GM12878 (cell line): ENCODE results near the gene ITIH5. TPM values are rescaled to one million over a fixed set of nuclear protein-coding genes. Genes with fewer than 3 reads are reported as not detected.

Experiments used
- ATAC-seq: fragments of 200-7000 bp; cut with Tn5 transposase; 3 replicates; pipeline ENCODE4 v1.9.1; 2020; ENCODE audit warnings: mild to moderate bottlenecking, moderate library complexity
- BruUV-seq: library from RNA; stranded (reverse); fragments of 400-500 nt; replicated peaks from 2 replicates; lab custom pipeline; 2021; lab: Mats Ljungman, UMichigan
- CTCF ChIA-PET: fragments of 300-600 bp; sonication (Branson Sonifier 250); formaldehyde crosslinking; extraction: SDS; loops from one replicate; lab custom pipeline; 2021; ENCODE audit warnings: inconsistent platforms; lab: Yijun Ruan, JAX
- POLR2A ChIA-PET: fragments of 350-600 bp; formaldehyde crosslinking; extraction: SDS; loops from one replicate; lab custom pipeline; 2021; ENCODE audit warnings: inconsistent platforms; lab: Charles Lee
- RAD21 ChIA-PET: fragments of 300-600 bp; sonication (Branson Sonifier 250); formaldehyde crosslinking; loops from one replicate; lab custom pipeline; 2023; ENCODE audit warnings: antibody characterized with exemption; ENCODE audit not compliant: unreplicated experiment; lab: Charles Lee
- SMC1A ChIA-PET: fragments of 300-600 bp; sonication (Branson Sonifier 250); formaldehyde crosslinking; loops from one replicate; lab custom pipeline; 2023; ENCODE audit not compliant: unreplicated experiment, uncharacterized antibody; lab: Charles Lee
- DNase-seq: peaks from one replicate; pipeline ENCODE4 v3.0.0-alpha.2; 2011; ENCODE audit warnings: low read depth, low spot score
- FAIRE-seq: peaks from 3 replicates; lab custom pipeline; 2011; peaks lifted over from hg19 to GRCh38; lab: Jason Lieb, UNC
- H2AFZ ChIP-seq: 2 replicates; pipeline ENCODE4 v1.6.0; 2011; ENCODE audit warnings: low read depth, low read length, control low read depth; ENCODE audit not compliant: control insufficient read depth
- H3K27ac ChIP-seq: 2 replicates; pipeline ENCODE4 v1.5.1; 2011; ENCODE audit warnings: control low read depth; ENCODE audit not compliant: control insufficient read depth, insufficient read depth
- H3K27me3 ChIP-seq, 2 experiments: replicated peaks in 1 of 2; 2 replicates each; pipeline versions ENCODE4 v1.6.0 to v1.6.1; 2011; ENCODE audit warnings: low read length in 1 of 2; ENCODE audit not compliant: control insufficient read depth in 2 of 2, insufficient read depth in 2 of 2
- H3K36me3 ChIP-seq, 2 experiments: 2 replicates each; pipeline ENCODE4 v1.5.1; 2011; ENCODE audit warnings: low read length in 1 of 2; ENCODE audit not compliant: control insufficient read depth in 2 of 2, insufficient read depth in 2 of 2
- H3K4me1 ChIP-seq: 2 replicates; pipeline ENCODE4 v1.6.1; 2011; ENCODE audit warnings: mild to moderate bottlenecking, low read length, moderate library complexity, mixed read lengths; ENCODE audit not compliant: control insufficient read depth, insufficient read depth
- H3K4me2 ChIP-seq: 2 replicates; pipeline ENCODE4 v1.6.0; 2011; ENCODE audit warnings: control low read depth; ENCODE audit not compliant: control insufficient read depth, insufficient read depth
- H3K4me3 ChIP-seq: fragments of 200-600 bp; sonication (generic); 2 replicates; pipeline ENCODE4 v1.5.1; 2016
- H3K79me2 ChIP-seq: 2 replicates; pipeline ENCODE4 v1.6.0; 2011; ENCODE audit warnings: low read length; ENCODE audit not compliant: control insufficient read depth, insufficient read depth
- H3K9ac ChIP-seq: 2 replicates; pipeline ENCODE4 v1.8.0; 2011; ENCODE audit warnings: low read length, control low read depth, mixed read lengths; ENCODE audit not compliant: control insufficient read depth, insufficient read depth
- H3K9me3 ChIP-seq: replicated peaks from 3 replicates; pipeline ENCODE4 v1.5.1; 2011; ENCODE audit warnings: mild to moderate bottlenecking, low read length; ENCODE audit not compliant: control insufficient read depth, insufficient read depth
- H4K20me1 ChIP-seq: 2 replicates; pipeline ENCODE4 v1.6.0; 2011; ENCODE audit not compliant: control insufficient read depth, insufficient read depth
- CHD4 ChIP-seq: fragments of 200-600 bp; sonication (generic); IDR thresholded peaks from 2 replicates; pipeline ENCODE4 v1.6.1; 2016; ENCODE audit warnings: mild to moderate bottlenecking
- E2F4 ChIP-seq: IDR thresholded peaks from 2 replicates; pipeline ENCODE4 v1.6.1; 2012; ENCODE audit warnings: low read depth, low read length, improper control_type of control experiment
- IKZF2 ChIP-seq, 2 experiments: fragments of 450-650 bp; IDR thresholded peaks; 2 replicates each; pipeline ENCODE4 v1.6.1; 2017; ENCODE audit warnings: mild to moderate bottlenecking in 2 of 2, moderate library complexity in 2 of 2
- MEF2A ChIP-seq: IDR thresholded peaks from 2 replicates; pipeline ENCODE4 v1.6.1; 2011; ENCODE audit warnings: low read depth, mild to moderate bottlenecking, low read length, moderate library complexity; ENCODE audit not compliant: insufficient read depth
- MYC ChIP-seq: IDR thresholded peaks from 2 replicates; pipeline ENCODE4 v1.6.1; 2011; ENCODE audit warnings: mild to moderate bottlenecking, low read length, moderate library complexity, inconsistent platforms; ENCODE audit not compliant: insufficient read depth, insufficient replicate concordance, insufficient read length, severe bottlenecking
- SMAD1 ChIP-seq: fragments of 450-650 bp; IDR thresholded peaks from 2 replicates; pipeline ENCODE4 v1.6.1; 2018; ENCODE audit warnings: mild to moderate bottlenecking, low read depth; ENCODE audit not compliant: partially characterized antibody
- SPI1 ChIP-seq: IDR thresholded peaks from 2 replicates; pipeline ENCODE4 v1.6.1; 2011; ENCODE audit warnings: low read depth, mild to moderate bottlenecking, low read length, moderate library complexity, borderline replicate concordance; ENCODE audit not compliant: insufficient read depth
- ZNF24 ChIP-seq: fragments of 450-650 bp; IDR thresholded peaks from 2 replicates; pipeline ENCODE4 v1.6.1; 2017; ENCODE audit warnings: antibody characterized with exemption, mild to moderate bottlenecking
- WGBS: methylation state at CpG from one replicate; pipeline ENCODE4 v1.1.6; 2016; ENCODE audit warnings: low lambda C conversion rate; ENCODE audit not compliant: insufficient replicate concordance, insufficient coverage; ENCODE audit errors: missing lambda C conversion rate; 5-methylcytosine and 5-hydroxymethylcytosine counted together
- in situ Hi-C: fragments of 300-500 bp; cut with MboI; formaldehyde crosslinking; loops from 9 replicates; pipeline ENCODE4 v1.14.3; 2018; ENCODE audit warnings: mixed read lengths
- intact Hi-C: fragments of 100-400 bp; cut with micrococcal nuclease; formaldehyde crosslinking; loops from one replicate; pipeline ENCODE4 v1.14.2; 2022; ENCODE audit not compliant: unreplicated experiment
- polyA plus RNA-seq, 11 experiments: library from polyadenylated mRNA; depleted of rRNA in 4 of 11; unstranded in 6 of 11; stranded (reverse) in 5 of 11; fragments of >200 nt; fragmentation: Nextera tagmentation in 4 of 11; fragmentation: Illumina TruSeq in 1 of 11; extraction: Ambion mirVana in 4 of 11; extraction: Trizol in 1 of 11; gene quantifications; 1 replicate in 1 of 11; 2 replicates in 10 of 11; pipeline versions ENCODE4 v1.2.1 to v1.2.3, GENCODE V29; 2011 to 2016; ENCODE audit warnings: inconsistent platforms in 2 of 11, missing spikeins in 2 of 11, low read depth in 1 of 11
- total RNA-seq, 4 experiments: library from RNA; depleted of rRNA in 3 of 4; stranded (reverse); fragments of >200 nt in 3 of 4; fragmentation: Illumina TruSeq in 1 of 4; extraction: Trizol in 1 of 4; gene quantifications; 2 replicates each; pipeline versions ENCODE4 v1.2.1 to v1.2.3, GENCODE V29; 2013 to 2021
- TF ChIP-seq, protein P1 (sequence below): fragments of 450-650 bp; IDR thresholded peaks from 2 replicates; pipeline ENCODE4 v1.6.1; 2017; ENCODE audit warnings: mild to moderate bottlenecking, low read depth, inconsistent platforms; ENCODE audit not compliant: poor library complexity, severe bottlenecking

Gene ITIH5
- total and polyA plus RNA-seq, 10 of the 15 experiments (the other 5 are each of a cell fraction or from before 2014, with no cell fraction given), result 0.14 to 0.43 (median 0.21) TPM; not detected in 7

GRCh38 chr10:7526017-7526400 lies 140.8 kb downstream of the ITIH5 start:
- intact Hi-C loops, result loop anchor here (5.0 to 10.0 kb wide), 3 partner anchors 96 to 346 kb away; partner anchors contain the start of genes ATP5F1C and KIN
- no peaks in the 10 kb centered on the region for H3K79me2 ChIP-seq
- H3K36me3 ChIP-seq, result no peaks in the 10 kb centered on the region
- in situ Hi-C loops, result loop anchor here (5.0 to 10.0 kb wide), 2 partner anchors 1689 to 1776 kb away; no protein-coding TSS in a partner anchor
- ChIA-PET POLR2A (interaction anchor here (0.5 to 1.0 kb wide), 3 partner anchors 8 to 738 kb away, joined by 3 to 8 read pairs (median 4); no protein-coding TSS in a partner anchor), CTCF (interaction anchor here (0.6 to 5.1 kb wide), 87 partner anchors 10 to 1945 kb away, joined by 3 to 187 read pairs (median 4); partner anchors contain the start of genes ATP5F1C, KIN, SFMBT2 and TAF3), SMC1A (interaction anchor here (0.6 to 3.8 kb wide), 50 partner anchors 9 to 1684 kb away, joined by 3 to 51 read pairs (median 5); partner anchors contain the start of gene SFMBT2), RAD21 (interaction anchor here (0.6 to 4.5 kb wide), 54 partner anchors 9 to 1786 kb away, joined by 3 to 109 read pairs (median 4); partner anchors contain the start of genes ATP5F1C, KIN, SFMBT2 and TAF3)
- H3K4me1 ChIP-seq, result peaks cover 8% of the 10 kb centered on the region
- ATAC-seq, result no peak
- no peak for FAIRE-seq
- BruUV-seq, result no TSS peak
- H3K4me3 ChIP-seq, result no peak overlapping the region
- no peaks in the 10 kb centered on the region; the same call in 2 of the 3 replicates for H3K9me3 ChIP-seq
- no peak for TF ChIP-seq ZNF24
- no peak for TF ChIP-seq MEF2A
- TF ChIP-seq SPI1, result no peak
- no peak for TF ChIP-seq IKZF2 (IDR thresholded peaks at IDR 0.05)
- no peak for TF ChIP-seq MYC
- TF ChIP-seq, protein P1, sequence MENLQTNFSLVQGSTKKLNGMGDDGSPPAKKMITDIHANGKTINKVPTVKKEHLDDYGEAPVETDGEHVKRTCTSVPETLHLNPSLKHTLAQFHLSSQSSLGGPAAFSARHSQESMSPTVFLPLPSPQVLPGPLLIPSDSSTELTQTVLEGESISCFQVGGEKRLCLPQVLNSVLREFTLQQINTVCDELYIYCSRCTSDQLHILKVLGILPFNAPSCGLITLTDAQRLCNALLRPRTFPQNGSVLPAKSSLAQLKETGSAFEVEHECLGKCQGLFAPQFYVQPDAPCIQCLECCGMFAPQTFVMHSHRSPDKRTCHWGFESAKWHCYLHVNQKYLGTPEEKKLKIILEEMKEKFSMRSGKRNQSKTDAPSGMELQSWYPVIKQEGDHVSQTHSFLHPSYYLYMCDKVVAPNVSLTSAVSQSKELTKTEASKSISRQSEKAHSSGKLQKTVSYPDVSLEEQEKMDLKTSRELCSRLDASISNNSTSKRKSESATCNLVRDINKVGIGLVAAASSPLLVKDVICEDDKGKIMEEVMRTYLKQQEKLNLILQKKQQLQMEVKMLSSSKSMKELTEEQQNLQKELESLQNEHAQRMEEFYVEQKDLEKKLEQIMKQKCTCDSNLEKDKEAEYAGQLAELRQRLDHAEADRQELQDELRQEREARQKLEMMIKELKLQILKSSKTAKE, result no peak
- TF ChIP-seq E2F4, result no peak
- TF ChIP-seq CHD4, result no peak
- TF ChIP-seq SMAD1, result no peak
- DNase-seq, result no peak
- no peak overlapping the region for H3K27ac ChIP-seq
- H2AFZ ChIP-seq, result no peak overlapping the region
- no peak overlapping the region for H3K9ac ChIP-seq
- no peaks in the 10 kb centered on the region for H4K20me1 ChIP-seq
- WGBS, result 43% methylated on average over 14 of the region's 19 CpGs
- H3K4me2 ChIP-seq, result no peak overlapping the region
- peaks cover 0 to 6% of the 10 kb centered on the region in 2 experiments; a peak in 1 of 4 replicates for H3K27me3 ChIP-seq
